Tibial nerve (tissue), 4 donors: ENCODE results near the gene LRRC63.

ENCODE experiments used
- EP300 ChIP-seq, 2 donors: sonication (generic); formaldehyde crosslinking; IDR thresholded peaks; one replicate each; pipeline ENCODE4 v1.6.1; 2017; ENCODE audit warnings: antibody characterized with exemption in 2 of 2, mild to moderate bottlenecking in 1 of 2
- POLR2A ChIP-seq, 2 donors: fragments of 450-650 bp; IDR thresholded peaks; one replicate each; pipeline ENCODE4 v1.6.1; 2017; ENCODE audit warnings: antibody characterized with exemption in 2 of 2, mild to moderate bottlenecking in 2 of 2, moderate library complexity in 2 of 2
- TF ChIP-seq, protein P1 (sequence below), 5 experiments: fragments of 200-600 bp in 3 of 5; fragments of 450-650 bp in 2 of 5; sonication (generic) in 3 of 5; IDR thresholded peaks; one replicate each; pipeline ENCODE4 v1.5.1; 2016 to 2019; ENCODE audit warnings: antibody characterized with exemption in 5 of 5, mild to moderate bottlenecking in 3 of 5, moderate library complexity in 2 of 5

- TF ChIP-seq, protein P1, sequence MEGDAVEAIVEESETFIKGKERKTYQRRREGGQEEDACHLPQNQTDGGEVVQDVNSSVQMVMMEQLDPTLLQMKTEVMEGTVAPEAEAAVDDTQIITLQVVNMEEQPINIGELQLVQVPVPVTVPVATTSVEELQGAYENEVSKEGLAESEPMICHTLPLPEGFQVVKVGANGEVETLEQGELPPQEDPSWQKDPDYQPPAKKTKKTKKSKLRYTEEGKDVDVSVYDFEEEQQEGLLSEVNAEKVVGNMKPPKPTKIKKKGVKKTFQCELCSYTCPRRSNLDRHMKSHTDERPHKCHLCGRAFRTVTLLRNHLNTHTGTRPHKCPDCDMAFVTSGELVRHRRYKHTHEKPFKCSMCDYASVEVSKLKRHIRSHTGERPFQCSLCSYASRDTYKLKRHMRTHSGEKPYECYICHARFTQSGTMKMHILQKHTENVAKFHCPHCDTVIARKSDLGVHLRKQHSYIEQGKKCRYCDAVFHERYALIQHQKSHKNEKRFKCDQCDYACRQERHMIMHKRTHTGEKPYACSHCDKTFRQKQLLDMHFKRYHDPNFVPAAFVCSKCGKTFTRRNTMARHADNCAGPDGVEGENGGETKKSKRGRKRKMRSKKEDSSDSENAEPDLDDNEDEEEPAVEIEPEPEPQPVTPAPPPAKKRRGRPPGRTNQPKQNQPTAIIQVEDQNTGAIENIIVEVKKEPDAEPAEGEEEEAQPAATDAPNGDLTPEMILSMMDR (IDR thresholded peaks at IDR 0.05): no peak
- no peak for TF ChIP-seq POLR2A (IDR thresholded peaks at IDR 0.05)
- peak in 1 of 2 donors; percentile 72 for TF ChIP-seq EP300 (IDR thresholded peaks at IDR 0.05)
These were observed 33.6 kb upstream of the LRRC63 start for GRCh38 chr13:46178143-46178542.
